ENCODE results near the gene TRAPPC1. TPM values are rescaled to one million over a fixed set of nuclear protein-coding genes. Genes with fewer than 3 reads are reported as not detected.

Gene TRAPPC1
- polyA plus RNA-seq, 1 of the 3 experiments (the other 2 are of a cell fraction), result 555 TPM

GRCh38 chr17:7915611-7916384 is 15.9 kb downstream of the TRAPPC1 start, which contains the start of gene RNF227:
RNF227 (minus strand) TSS chr17:7916289; CDS start chr17:7916195, 94 bp downstream.
- Histone ChIP-seq H3F3A (replicated peaks; ENCODE audit: insufficient read depth) (peaks cover 38% of the 10 kb centered on the region), H3K79me2 (ENCODE audit: insufficient read depth) (no peaks in the 10 kb centered on the region), H3K9me3 (no peaks in the 10 kb centered on the region), H3K4me3 (ENCODE audit: low read depth in 2 of 2, low read length in 1 of 2) (peak within 1 kb of the TSS; percentile 57 to 62), H3K36me3 (replicated peaks in 1 of 2; ENCODE audit: control insufficient read depth in 1 of 2, insufficient read depth in 2 of 2, low read length in 1 of 2) (peaks cover 3 to 15% of the 10 kb centered on the region in 2 experiments), H3K27ac (ENCODE audit: low read depth in 2 of 2, low read length in 1 of 2) (peak within 1 kb of the TSS; percentile 60 to 90), H3K9ac (peak within 1 kb of the TSS; percentile 57), H4K20me1 (ENCODE audit: insufficient read depth) (no peaks in the 10 kb centered on the region), H2AFZ (ENCODE audit: low read depth) (peak within 1 kb of the TSS; percentile 83), H3K4me1 (ENCODE audit: control insufficient read depth in 1 of 2, insufficient read depth in 2 of 2, low read depth in 1 of 2, low read length in 1 of 2) (peaks cover 14 to 18% of the 10 kb centered on the region in 2 experiments; a peak in 2 of 4 replicates), H3K4me2 (peak within 1 kb of the TSS; percentile 90), H3K27me3 (ENCODE audit: insufficient read depth) (no peaks in the 10 kb centered on the region), H3K9me2 (no peaks in the 10 kb centered on the region)
- ChIA-PET CTCF (interaction anchor here (0.6 to 5.7 kb wide), 21 partner anchors 13 to 781 kb away, joined by 3 to 65 read pairs (median 4); partner anchors contain the start of genes ALOX15B, CHD3, CNTROB and KCNAB3), POLR2A (interaction anchor here (0.7 to 1.9 kb wide), 8 partner anchors 11 to 140 kb away, joined by 3 to 8 read pairs (median 3); partner anchors contain the start of genes CNTROB, NAA38 and TRAPPC1)
- peak; percentile 93 for DNase-seq
- 2% methylated on average over 57 of the region's 100 CpGs for WGBS (ENCODE audit: low lambda C conversion rate)
- TF ChIP-seq RAD21 (IDR thresholded peaks at IDR 0.05; ENCODE audit: low read length) (peak; percentile 11; the same call in 1 of the 2 replicates), USF1 (IDR thresholded peaks at IDR 0.05; ENCODE audit: borderline replicate concordance, low read depth) (peak; percentile 94), FOXM1 (IDR thresholded peaks at IDR 0.05; ENCODE audit: low read depth) (no peak), EP300 (IDR thresholded peaks at IDR 0.05; ENCODE audit: borderline replicate concordance in 1 of 2, low read depth in 1 of 2, low read length in 1 of 2) (no peak), IRF3 (IDR thresholded peaks at IDR 0.05; ENCODE audit: low read depth, low read length) (no peak), EZH2phosphoT487 (IDR thresholded peaks at IDR 0.05; ENCODE audit: borderline replicate concordance, low read depth) (no peak), ELF1 (IDR thresholded peaks at IDR 0.05) (no peak), RCOR1 (IDR thresholded peaks at IDR 0.05; ENCODE audit: low read length) (no peak), TCF12 (IDR thresholded peaks at IDR 0.05) (no peak), NRF1 (IDR thresholded peaks at IDR 0.05; ENCODE audit: low read depth, low read length) (peak; percentile 84), POLR2AphosphoS5 (IDR thresholded peaks at IDR 0.05; ENCODE audit: low read depth, low read length) (peak; percentile 40; the same call in 1 of the 2 replicates), TAF1 (IDR thresholded peaks at IDR 0.05; ENCODE audit: borderline replicate concordance, low read depth, low read length) (no peak), FOSL2 (IDR thresholded peaks at IDR 0.05; ENCODE audit: borderline replicate concordance, low read depth) (no peak), YY1 (IDR thresholded peaks at IDR 0.05; ENCODE audit: low read depth) (no peak), NFIC (IDR thresholded peaks at IDR 0.05; ENCODE audit: borderline replicate concordance) (peak; percentile 75), ZBTB33 (IDR thresholded peaks at IDR 0.05; ENCODE audit: borderline replicate concordance, low read depth) (no peak), GABPA (IDR thresholded peaks at IDR 0.05; ENCODE audit: low read depth) (no peak), MEF2A (IDR thresholded peaks at IDR 0.05; ENCODE audit: borderline replicate concordance, low read depth) (no peak), JUND (IDR thresholded peaks at IDR 0.05) (no peak), SIN3A (IDR thresholded peaks at IDR 0.05; ENCODE audit: borderline replicate concordance, low read depth, low read length) (peak; percentile 63; the same call in 1 of the 2 replicates), SMC3 (IDR thresholded peaks at IDR 0.05; ENCODE audit: low read depth, low read length) (no peak), RFX5 (IDR thresholded peaks at IDR 0.05; ENCODE audit: low read length) (no peak), USF2 (IDR thresholded peaks at IDR 0.05; ENCODE audit: borderline replicate concordance, low read depth, low read length) (peak; percentile 84), CTCF (IDR thresholded peaks at IDR 0.05) (no peak), PBX3 (IDR thresholded peaks at IDR 0.05) (no peak), FOXJ3 (CRISPR knock-in tag; IDR thresholded peaks at IDR 0.05) (no peak)
